GM04504 (cell line): Measurements from ENCODE around the gene IVNS1ABP.
"Not testable (repeated sequence)": the region's sequence is repeated elsewhere in the genome, so short reads cannot be mapped to it uniquely, and the experiment has no call there.

Source experiments
- DNase-seq: peaks from one replicate; pipeline ENCODE4 v3.0.0-alpha.2; 2012; ENCODE audit warnings: low read depth

The IVNS1ABP gene

GRCh38 chr1:185328255-185328654 is 11.2 kb upstream of the IVNS1ABP start:
- no peak for DNase-seq

GRCh38 chr1:185325413-185325812 is 8.4 kb upstream of the IVNS1ABP start:
- DNase-seq, result no peak

GRCh38 chr1:185324118-185324517 is 7.1 kb upstream of the IVNS1ABP start:
- no peak for DNase-seq

- no peak for DNase-seq
Observed at GRCh38 chr1:185322636-185323035, 5.6 kb upstream of the IVNS1ABP start.

- not testable (repeated sequence) for DNase-seq
Observed at GRCh38 chr1:185321653-185322221, 4.7 kb upstream of the IVNS1ABP start.

- not testable (repeated sequence) for DNase-seq
Observed at GRCh38 chr1:185321104-185321503, 4.1 kb upstream of the IVNS1ABP start.

GRCh38 chr1:185319139-185319475 is 2.1 kb upstream of the IVNS1ABP start:
- DNase-seq, result no peak

- DNase-seq, result no peak
Observed at GRCh38 chr1:185318431-185319138, 1.5 kb upstream of the IVNS1ABP start.

- DNase-seq, result no peak
Observed at GRCh38 chr1:185317886-185318310, 855 bp upstream of the IVNS1ABP start.

GRCh38 chr1:185316163-185317033 is 645 bp downstream of the IVNS1ABP start:
- DNase-seq, result peak; percentile 84

GRCh38 chr1:185315445-185316071 is 1.5 kb downstream of the IVNS1ABP start:
- no peak for DNase-seq

GRCh38 chr1:185314411-185314810 is 2.6 kb downstream of the IVNS1ABP start:
- no peak for DNase-seq

GRCh38 chr1:185312361-185313138 is 4.5 kb downstream of the IVNS1ABP start:
- DNase-seq, result no peak

- DNase-seq, result no peak
Observed at GRCh38 chr1:185311589-185312225, 5.3 kb downstream of the IVNS1ABP start.

- no peak for DNase-seq
Observed at GRCh38 chr1:185309566-185309965, 7.5 kb downstream of the IVNS1ABP start.

- DNase-seq, result no peak
Observed at GRCh38 chr1:185308126-185308525, 8.9 kb downstream of the IVNS1ABP start.

- DNase-seq, result no peak
Observed at GRCh38 chr1:185305419-185305818, 11.6 kb downstream of the IVNS1ABP start.

GRCh38 chr1:185300152-185300551 is 16.9 kb downstream of the IVNS1ABP start:
- DNase-seq, result no peak

GRCh38 chr1:185297982-185298381 is 19.1 kb downstream of the IVNS1ABP start:
- no peak for DNase-seq

GRCh38 chr1:185295091-185295490 is 22.0 kb downstream of the IVNS1ABP start:
- no peak for DNase-seq

- DNase-seq, result no peak
Observed at GRCh38 chr1:185293967-185294542, 23.0 kb downstream of the IVNS1ABP start.
